GM18868 (cell line): ENCODE measurements around the gene KCNJ14.

ENCODE experiments used
- ATAC-seq: cut with Tn5 transposase; IDR thresholded peaks from one replicate; pipeline ENCODE4 v1.9.1; 2021; ENCODE audit warnings: mild to moderate bottlenecking, moderate library complexity; ENCODE audit not compliant: unreplicated experiment

Gene KCNJ14

DNA sequence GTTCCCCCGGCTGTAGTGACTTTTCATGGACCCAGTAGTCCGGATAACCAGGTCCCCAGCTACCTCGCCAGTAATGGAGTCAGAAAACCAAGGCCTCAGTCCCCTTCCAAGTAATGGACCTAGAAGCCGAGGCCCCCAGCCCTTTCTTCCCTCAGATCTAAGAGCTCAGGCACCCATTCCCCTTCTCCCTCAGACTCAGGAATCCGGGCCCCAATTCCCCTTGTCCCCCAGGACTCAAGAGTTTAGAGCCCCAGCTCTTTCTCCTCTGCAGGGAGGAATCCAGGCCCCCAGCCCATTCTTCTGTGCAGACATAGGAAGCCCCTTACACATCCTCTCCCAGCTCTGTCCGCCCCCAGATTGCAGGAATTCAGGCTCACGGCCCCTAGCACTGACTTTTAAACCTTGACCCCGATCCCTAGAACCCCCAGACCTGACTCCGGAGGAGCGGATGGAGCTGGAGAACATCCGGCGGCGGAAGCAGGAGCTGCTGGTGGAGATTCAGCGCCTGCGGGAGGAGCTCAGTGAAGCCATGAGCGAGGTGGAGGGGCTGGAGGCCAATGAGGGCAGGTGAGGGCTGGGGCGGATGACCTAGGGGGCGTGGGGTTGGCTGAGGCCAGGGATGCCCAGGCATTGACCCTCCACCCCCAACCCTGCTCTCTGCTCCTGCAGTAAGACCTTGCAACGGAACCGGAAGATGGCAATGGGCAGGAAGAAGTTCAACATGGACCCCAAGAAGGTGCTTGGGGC is 14.7 kb downstream of the KCNJ14 start:
- no peak for ATAC-seq

GRCh38 chr19:48470856-48471255 is 15.5 kb downstream of the KCNJ14 start:
- ATAC-seq, result no peak

DNA sequence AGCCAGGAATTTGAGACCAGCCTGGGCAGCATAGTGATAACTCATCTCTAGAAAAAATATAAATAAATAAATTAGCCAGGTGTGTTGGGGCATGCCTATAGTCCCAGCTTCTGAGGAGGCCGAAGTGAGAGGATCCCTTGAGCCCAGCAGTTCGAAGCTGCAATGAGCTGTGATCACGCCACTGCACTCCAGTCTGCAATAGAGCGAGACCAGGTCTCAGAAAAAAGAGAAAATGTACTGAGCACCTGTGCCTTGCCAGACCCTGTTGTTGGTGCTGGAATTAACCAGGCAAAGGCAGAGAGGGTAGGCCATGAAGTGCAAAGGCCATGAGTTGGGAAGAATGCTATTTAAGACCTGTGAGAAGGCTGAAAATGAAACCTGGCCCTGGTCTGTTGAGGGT is 16.5 kb downstream of the KCNJ14 start:
- ATAC-seq, result no peak

GRCh38 chr19:48473161-48473966 is 18.0 kb downstream of the KCNJ14 start:
- no peak for ATAC-seq

DNA sequence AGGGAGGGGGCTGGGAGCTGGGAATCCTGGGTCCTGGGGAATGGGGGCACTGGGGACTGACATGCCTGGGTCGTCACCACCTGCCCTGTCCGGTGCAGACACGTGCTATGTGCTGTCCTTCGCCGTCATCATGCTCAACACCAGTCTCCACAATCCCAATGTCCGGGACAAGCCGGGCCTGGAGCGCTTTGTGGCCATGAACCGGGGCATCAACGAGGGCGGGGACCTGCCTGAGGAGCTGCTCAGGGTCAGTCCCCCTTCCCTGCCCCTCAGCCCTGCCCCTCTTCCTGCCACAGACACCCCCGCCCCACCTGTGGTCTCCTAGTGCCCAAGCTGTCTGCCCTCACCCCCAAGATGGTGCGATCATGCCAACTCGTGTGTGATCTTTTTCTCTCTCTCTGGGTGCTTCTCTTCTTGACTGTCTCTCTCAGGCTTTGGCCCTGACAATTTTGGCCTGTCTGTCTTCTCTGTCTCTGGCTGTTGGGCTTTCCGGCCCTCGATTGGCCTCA is 18.8 kb downstream of the KCNJ14 start:
- no peak for ATAC-seq

DNA sequence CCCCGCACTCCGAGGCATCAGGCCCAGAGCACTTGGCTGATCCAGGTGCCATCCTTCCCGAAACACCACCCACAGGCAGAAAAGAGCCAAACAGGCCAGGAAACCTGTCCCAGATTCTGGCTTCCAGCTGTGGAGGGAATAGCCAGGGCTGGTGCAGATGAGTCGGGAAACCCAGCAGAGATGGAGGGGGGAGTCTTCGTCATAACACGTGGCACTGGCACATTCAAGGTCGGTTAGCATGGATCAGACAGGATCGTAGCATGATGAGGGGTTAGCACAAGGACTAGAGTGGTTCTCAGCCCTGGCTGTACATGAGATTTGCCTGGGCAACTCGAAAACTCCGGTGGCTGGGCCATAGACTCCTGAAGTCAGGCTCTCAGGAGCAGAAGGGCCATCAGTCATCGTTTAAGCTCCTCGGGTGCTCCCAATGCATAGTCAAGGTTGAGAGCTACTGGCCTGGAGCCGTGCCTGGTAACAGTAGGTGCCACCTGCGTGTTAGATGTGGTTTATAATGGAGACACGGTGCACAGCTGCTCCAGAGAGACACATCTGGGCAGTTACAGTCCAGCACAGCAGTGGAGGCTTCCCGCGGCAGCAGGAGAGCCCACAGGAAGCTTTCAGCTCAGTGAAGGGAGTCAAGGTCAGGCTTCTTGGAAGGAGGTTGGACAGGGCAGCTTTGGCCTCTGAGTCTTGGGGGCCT is 20.1 kb downstream of the KCNJ14 start:
- ATAC-seq, result no peak

GRCh38 chr19:48476176-48476575 is 20.8 kb downstream of the KCNJ14 start:
- no peak for ATAC-seq

- ATAC-seq, result no peak
Observed at GRCh38 chr19:48477067-48477685, 21.8 kb downstream of the KCNJ14 start.

- no peak for ATAC-seq
Observed at GRCh38 chr19:48477698-48478338, 22.4 kb downstream of the KCNJ14 start.

GRCh38 chr19:48478339-48479256 is 23.2 kb downstream of the KCNJ14 start:
- ATAC-seq, result no peak

DNA sequence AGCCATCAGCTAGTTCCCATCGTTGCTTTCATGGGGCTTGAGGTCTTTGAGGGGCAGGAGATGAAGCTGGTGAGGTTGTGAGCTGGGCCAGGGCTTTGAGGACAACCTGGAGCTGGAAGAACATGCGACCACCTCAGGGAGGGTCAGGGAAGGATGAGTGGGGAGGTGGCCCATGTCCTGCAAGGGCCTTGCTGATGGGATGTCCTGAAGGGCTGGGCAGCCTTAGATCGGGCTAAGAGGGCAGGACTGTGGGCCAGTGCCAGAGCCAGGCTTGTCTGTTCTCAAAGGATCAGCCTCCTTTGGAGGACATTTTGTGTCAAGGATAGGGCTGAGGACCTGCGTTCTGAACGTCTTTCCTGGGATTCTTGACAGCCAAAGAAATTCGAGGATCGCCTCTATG is 24.3 kb downstream of the KCNJ14 start:
- no peak for ATAC-seq

DNA sequence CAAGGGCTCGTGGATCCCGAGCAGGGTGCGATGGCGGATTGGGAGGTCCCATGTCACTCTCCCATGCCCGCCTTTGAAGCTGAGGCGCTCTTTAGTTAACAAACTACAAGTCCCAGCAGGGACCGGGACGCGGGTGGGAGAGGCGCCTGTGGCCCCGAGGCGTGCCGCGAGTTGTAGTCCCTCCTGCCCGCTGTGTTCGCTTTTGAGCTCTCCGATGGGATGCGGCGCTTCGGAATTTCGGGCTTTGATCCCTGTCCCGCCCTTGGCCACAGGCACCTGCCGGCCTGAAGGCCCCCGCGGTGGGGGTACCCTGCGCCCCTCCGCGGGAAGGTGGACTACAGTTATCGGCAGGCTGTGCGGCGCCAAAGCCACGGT is 24.8 kb downstream of the KCNJ14 start:
- no peak for ATAC-seq

GRCh38 chr19:48480558-48481500 is 25.5 kb downstream of the KCNJ14 start:
- ATAC-seq, result no peak

GRCh38 chr19:48481846-48482639 is 26.7 kb downstream of the KCNJ14 start:
- ATAC-seq, result no peak

DNA sequence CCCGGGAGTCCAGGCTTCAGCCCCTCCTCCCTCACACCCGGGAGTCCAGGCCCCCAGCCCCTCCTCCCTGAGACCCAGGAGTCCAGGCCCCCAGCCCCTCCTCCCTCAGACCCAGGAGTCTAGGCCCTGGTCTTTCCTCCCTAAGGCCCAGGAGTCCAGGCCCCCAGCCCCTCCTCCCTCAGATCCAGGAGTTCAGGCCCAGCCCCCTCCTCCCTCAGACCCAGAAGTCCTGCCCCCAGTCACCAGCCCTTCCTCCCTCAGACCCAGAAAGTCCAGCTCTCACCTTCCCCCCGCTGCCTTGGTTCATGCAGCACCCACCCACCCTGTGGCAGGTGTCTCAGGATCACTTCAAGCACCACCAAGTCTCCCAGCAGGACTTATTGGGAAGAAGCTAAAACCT is 27.9 kb downstream of the KCNJ14 start:
- no peak for ATAC-seq

DNA sequence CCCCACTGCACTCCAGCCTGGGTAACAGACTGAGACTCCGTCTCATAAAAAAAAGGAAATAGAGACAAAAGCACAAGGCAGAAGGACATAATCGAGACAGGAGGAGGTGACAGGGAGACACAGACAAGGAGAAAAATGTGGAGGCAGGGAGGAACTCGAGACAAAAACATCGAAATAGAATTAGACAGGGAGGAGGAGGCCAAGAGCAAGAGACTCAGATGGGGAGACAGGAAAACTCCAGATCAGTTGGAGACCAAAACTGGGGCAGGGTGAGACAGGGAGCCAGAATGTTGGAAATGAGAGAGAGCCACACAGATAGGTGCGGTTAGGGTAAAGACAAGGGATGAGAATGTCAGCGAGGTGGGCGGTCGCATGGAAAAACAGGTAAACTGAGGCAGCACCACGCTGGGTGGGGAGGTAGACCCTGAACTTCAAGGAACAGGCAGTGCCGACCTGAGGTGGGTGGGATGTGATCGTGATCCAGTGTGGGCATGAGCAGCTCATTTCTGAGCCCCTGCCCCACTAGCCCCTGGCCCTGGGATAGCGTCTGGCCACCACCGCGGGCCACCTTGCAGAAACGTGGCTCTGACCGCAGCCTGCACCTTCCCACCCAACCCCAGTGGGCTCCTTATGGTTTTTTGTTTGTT is 29.0 kb downstream of the KCNJ14 start:
- ATAC-seq, result no peak

- no peak for ATAC-seq
Observed at GRCh38 chr19:48484931-48485612, 29.7 kb downstream of the KCNJ14 start.
